HG03521 (cell line): ENCODE measurements around the gene SARDH.

Experiments used
- ATAC-seq: cut with Tn5 transposase; IDR thresholded peaks from one replicate; pipeline ENCODE4 v1.9.1; 2021; ENCODE audit warnings: mild to moderate bottlenecking, moderate library complexity; ENCODE audit not compliant: unreplicated experiment

SARDH gene

DNA sequence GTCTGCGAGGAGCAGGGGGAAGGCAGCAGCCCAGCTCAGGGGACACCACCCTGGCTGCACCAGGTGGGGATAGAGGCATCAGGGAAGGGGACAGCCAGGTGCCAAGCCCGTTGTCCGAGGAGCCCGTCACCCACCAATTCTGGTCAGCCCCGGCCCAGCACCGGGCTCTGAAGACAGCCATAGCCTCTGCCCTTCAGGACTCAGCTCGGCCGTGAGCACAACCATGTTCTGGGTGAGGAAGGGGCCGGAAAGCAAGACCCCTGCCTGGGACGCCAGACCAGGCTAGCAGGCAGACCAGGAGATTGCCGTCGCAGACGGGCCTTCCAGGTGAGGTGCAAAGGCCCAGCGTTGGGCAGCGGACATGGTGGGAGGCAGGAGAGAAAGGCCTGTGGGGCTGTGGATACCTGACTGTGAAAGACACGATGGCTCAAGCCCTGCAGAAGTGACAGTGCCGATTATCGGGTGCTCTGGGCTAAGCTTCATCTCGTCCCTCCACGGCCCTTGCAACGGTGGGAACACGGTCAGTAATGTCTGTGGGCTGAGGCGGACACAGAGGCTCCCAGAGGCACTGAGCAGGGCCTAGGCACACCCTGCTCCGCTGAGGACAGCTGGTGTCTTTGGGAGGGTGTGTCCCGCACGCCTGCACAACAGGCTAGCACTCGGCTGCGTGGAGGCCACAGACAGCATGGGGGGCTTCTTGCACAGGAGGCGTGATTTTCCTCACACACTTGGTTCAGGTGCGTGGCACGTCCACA lies 65.5 kb downstream of the SARDH start:
- no peak for ATAC-seq

DNA sequence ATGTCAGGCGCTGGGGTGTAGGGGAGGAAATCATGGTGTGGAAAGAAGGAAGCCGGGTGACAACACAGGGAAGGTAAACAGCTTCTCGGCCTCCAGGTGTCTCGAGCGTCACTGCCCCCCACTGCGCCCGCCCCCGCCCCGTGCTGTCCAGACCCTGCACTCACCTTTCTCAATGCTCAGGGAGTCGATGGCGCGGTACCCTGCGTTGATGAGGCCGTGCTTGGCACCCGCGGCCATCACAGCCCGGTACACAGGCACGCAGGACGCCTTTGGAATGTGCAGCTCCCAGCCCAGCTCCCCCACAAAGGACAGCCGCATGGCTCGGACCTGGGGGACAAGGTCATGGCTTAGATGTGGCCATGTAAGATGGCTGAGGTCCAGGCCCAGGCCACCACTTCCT lies 66.8 kb downstream of the SARDH start:
- no peak for ATAC-seq

- no peak for ATAC-seq
These were observed 67.7 kb downstream of the SARDH start for GRCh38 chr9:133670466-133670865.

GRCh38 chr9:133669182-133669801 lies 68.9 kb downstream of the SARDH start:
- no peak for ATAC-seq

- ATAC-seq, result no peak
These were observed 70.2 kb downstream of the SARDH start for GRCh38 chr9:133667759-133668450.

DNA sequence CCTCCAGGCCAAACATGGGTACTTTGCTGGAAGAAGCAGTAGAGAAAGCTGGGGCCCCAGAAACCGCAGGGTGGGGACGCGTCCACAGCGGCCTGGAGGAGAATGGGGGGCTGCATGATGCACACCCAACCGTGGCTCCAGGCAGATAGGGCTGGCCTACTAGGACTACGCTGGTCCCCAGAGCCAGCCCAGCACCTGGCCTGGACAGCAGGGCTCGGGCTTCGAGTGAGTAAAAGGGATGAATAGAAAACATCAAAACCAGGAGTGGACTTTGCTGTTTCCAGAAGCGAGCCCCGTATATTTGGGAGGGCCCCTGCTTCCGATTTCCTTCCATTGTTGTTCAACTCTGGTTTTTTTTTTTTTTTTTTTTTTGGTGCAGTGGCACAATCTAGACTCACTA lies 71.3 kb downstream of the SARDH start:
- ATAC-seq, result no peak

DNA sequence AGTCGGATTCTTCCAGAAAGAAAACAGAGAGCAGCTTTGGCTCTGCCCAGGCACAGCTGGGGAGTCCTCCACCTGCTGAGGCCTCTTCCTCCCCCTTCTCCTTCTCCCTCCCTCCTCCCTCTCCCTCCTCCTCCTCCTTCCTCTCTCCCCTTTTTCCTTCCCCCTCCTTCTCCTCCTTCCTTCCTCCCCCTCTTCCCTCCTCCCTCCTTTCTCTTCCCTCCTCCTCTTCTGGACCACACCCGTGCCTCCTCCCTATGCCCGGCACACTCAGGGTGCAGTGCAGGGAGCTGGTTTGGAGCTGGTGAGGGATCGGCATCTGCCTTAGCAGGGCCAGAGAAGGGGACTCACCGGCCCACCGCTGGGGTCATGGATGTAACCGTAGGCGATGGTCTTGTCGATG lies 71.8 kb downstream of the SARDH start:
- no peak for ATAC-seq

- no peak for ATAC-seq
These were observed 72.6 kb downstream of the SARDH start for GRCh38 chr9:133665535-133665934.

- no peak for ATAC-seq
These were observed 73.1 kb downstream of the SARDH start for GRCh38 chr9:133665096-133665495.

DNA sequence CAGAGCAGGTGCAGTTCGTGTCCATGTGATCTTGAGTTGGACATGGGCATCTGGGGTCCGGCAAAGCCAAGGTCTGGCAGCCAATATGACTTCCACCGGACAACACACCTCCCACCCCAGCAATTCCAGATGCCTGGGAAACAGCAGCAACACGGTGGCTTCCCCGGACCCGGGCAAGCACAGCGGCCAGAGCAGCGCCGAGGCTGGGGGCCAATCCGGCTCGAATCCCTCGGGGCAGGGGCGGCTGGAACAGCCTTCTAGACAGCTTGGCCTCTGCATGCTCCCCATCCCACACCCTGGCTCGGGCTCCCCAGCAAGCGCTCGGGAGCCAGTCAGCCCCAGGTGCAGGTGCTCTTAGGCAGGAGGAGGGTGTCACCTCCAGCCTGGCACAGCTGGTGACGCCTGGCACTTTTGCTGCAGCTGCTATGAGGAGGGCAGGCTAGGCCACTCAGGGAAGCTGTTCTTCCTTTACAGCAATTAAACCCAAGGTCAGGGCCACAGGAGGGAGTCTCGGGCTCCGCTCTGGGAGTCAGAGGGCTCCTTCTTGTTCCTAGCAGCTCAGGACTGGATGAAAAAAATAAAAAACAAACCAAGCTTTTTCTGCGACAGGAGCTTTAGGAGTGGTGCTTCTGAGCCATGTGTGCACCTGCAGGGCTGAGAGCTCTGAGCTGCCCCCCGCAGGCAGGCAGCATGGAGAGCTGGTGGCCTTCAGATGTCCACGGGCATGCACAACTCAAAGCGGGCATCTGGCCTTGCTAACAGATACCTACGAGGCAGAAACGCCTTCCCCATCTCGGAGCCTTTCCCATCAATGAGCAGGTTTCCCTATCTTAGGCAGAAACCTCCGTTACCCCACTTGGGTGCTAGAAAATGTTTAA lies 73.7 kb downstream of the SARDH start:
- no peak for ATAC-seq

GRCh38 chr9:133661846-133662540 lies 76.2 kb downstream of the SARDH start:
- no peak for ATAC-seq

- ATAC-seq, result no peak
These were observed 78.6 kb downstream of the SARDH start for GRCh38 chr9:133659516-133659915.

DNA sequence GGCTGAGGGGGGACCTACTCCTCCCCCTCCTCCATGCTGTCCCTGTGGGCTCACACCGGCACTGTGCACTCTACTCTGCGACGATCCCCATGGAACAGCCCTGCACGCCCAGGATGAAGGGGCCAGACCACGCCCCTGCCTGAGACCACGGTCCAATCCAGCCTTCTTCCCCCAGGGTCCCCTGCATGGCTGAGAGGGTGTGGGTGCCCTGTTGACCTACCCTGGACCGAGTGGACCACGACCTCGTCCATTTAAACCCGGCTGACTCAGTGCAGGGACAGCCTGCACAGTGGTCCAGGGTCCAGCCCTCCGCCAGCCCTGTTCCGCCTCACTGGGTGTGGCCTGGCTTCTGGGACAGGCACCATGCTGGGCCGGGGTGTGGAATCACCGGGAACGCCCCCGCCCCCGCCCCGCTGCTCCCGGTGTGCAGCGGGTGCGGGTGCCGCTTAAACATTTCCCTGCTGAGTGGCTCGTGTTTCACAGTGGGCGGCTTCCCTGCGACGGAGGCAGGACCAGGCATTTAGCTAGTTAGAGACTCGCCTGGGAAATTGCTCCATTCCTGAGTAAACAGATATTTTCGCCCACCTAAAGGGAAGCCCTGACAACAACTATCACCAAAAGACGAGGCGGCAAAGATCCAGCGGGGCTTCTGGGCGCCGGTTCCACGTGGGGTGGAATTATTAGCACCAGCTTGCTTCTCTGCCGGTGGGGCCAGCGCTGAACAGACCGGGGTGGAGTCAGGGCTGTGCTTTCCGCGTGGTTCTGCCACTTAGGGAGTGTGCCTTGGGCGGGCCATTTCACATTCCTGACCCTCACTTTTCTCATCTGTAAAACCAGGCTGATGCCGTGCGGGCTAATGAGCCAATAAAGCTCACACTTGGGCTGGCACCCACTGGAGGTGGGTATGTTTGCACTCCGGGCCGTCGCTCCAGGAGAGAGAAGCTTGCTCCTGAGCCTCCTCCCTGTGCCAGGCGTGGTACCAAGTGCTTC lies 79.4 kb downstream of the SARDH start:
- ATAC-seq, result no peak

DNA sequence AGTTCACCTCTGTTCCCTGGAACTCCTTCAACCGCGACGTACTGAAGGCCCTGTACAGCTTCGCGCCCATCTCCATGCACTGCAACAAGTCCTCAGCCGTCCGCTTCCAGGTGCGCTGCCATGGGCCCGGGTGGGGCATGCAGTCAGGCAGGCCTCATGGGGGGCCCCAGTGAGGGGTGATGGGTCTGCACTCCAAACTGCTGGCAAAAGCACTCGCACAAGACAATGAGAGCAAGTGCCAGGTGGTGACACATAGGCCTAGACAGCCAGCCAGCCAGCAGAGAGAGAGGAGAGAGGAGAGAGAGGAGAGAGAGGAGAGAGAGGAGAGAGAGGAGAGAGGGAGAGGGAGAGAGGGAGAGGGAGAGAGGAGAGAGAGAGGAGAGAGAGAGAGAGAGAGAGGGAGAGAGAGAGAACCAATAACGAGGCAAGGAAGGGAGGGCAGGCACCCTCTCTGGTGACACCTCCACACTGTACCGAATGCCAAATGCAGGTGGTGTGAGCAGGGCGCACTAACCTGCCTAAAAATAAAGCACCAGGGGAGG lies 81.0 kb downstream of the SARDH start:
- ATAC-seq, result no peak

- no peak for ATAC-seq
These were observed 81.7 kb downstream of the SARDH start for GRCh38 chr9:133656211-133657119.

GRCh38 chr9:133655701-133656100 lies 82.5 kb downstream of the SARDH start:
- no peak for ATAC-seq

DNA sequence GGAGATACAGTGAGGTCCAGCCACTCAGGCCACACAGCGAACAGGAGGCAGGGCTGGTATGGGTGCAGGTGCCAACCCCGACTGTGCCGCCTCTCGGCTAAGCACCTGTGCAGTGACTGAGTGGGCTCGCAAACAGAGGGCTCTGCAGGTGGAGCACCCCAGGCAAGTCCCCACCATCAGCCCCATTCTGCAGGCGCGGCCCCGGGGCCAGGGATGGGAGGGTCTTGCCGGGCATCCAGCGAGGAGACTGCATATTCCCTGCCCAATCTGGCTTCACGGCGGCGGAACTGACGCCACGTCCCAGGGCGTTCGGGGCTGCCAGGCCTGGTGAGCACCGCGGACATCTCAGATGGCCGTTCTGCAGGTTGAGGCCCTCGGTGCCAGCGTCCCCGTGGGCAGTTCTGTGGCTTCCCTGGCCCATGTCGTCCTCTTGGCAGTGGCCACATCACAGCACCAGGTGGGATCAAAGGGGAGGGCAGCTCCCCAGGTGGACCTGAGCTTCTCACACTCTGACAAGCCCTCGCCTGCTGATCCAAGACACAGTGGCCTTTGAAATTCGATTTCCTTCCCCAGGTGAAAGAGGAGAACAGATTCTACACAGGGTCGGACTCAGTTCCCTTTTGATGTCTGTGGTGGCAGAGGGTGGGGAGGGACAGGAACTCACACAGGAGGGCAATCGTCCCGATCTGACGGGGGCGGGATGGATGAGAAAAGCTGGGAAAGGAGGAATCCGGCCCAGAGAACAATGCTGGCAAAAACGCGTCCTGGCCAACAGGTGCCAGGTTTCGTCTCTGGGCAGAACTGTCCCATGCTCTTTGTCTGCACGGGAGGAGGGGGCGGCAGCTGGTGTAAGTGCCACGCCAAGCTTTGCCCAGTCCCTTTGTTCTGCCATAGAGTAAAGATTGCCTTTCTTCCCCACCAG lies 83.2 kb downstream of the SARDH start:
- ATAC-seq, result no peak
